Nephron progenitor cell (in vitro differentiated cells): ENCODE data around the gene SRI.
A peak's percentile ranks its signal among the peaks of the same experiment; 100 is the strongest.
"Not testable (repeated sequence)": the region's sequence is repeated elsewhere in the genome, so short reads cannot be mapped to it uniquely, and the experiment has no call there.

ENCODE experiments used
- DNase-seq: peaks from one replicate; pipeline ENCODE4 v3.0.0; 2021
- H3K27ac Mint-ChIP-seq: 2 replicates; pipeline ENCODE4 v1.8.0; 2021; ENCODE audit warnings: mild to moderate bottlenecking, moderate library complexity, mixed read lengths
- H3K27me3 Mint-ChIP-seq: 2 replicates; pipeline ENCODE4 v1.8.0; 2021; ENCODE audit warnings: mild to moderate bottlenecking, low read depth, mixed read lengths; ENCODE audit not compliant: poor library complexity
- H3K36me3 Mint-ChIP-seq: 2 replicates; pipeline ENCODE4 v1.8.0; 2021; ENCODE audit warnings: low read depth, mixed read lengths
- H3K4me1 Mint-ChIP-seq: 2 replicates; pipeline ENCODE4 v1.8.0; 2021; ENCODE audit warnings: mixed read lengths
- H3K4me3 Mint-ChIP-seq: 2 replicates; pipeline ENCODE4 v1.8.0; 2021; ENCODE audit warnings: mild to moderate bottlenecking, moderate library complexity, mixed read lengths
- H3K9me3 Mint-ChIP-seq: 2 replicates; pipeline ENCODE4 v1.8.0; 2021; ENCODE audit warnings: mild to moderate bottlenecking, moderate library complexity, mixed read lengths
- CTCF ChIP-seq: fragments of 200-600 bp; sonication (generic); IDR thresholded peaks from 2 replicates; pipeline ENCODE4 v1.5.0; 2021; ENCODE audit warnings: antibody characterized with exemption

Gene SRI

GRCh38 chr7:88167721-88168120, 52.1 kb downstream of the SRI start:
- Mint-ChIP-seq H3K27me3 (no peaks in the 10 kb centered on the region), H3K27ac (peak overlapping the region; percentile 38), H3K4me3 (no peak overlapping the region), H3K9me3 (no peaks in the 10 kb centered on the region), H3K4me1 (no peaks in the 10 kb centered on the region), H3K36me3 (no peaks in the 10 kb centered on the region)
- no peak for DNase-seq
- no peak for TF ChIP-seq CTCF

DNA sequence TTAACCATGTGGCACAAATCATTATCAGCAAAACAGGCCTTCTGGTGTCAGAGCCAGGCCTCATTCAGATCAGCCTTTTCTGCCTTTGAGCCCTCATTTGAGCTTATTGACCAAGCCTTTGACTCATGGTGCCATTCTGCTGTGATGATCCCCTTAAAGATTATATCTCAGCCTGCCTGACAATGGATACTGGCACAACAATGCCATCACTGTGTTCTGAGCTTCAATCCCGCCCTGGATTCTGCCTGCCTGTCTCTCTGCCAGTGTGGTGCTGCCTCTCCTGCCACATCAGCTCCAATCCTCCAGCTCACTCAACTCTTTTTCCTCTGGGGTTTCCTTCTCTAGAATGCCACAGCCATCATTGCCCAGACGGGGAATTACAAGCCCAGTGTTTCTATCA, 52.6 kb downstream of the SRI start:
- Mint-ChIP-seq H3K4me1 (no peaks in the 10 kb centered on the region), H3K9me3 (no peaks in the 10 kb centered on the region), H3K27ac (peak overlapping the region; percentile 38), H3K36me3 (no peaks in the 10 kb centered on the region), H3K4me3 (no peak overlapping the region), H3K27me3 (no peaks in the 10 kb centered on the region)
- DNase-seq: no peak
- no peak for TF ChIP-seq CTCF

DNA sequence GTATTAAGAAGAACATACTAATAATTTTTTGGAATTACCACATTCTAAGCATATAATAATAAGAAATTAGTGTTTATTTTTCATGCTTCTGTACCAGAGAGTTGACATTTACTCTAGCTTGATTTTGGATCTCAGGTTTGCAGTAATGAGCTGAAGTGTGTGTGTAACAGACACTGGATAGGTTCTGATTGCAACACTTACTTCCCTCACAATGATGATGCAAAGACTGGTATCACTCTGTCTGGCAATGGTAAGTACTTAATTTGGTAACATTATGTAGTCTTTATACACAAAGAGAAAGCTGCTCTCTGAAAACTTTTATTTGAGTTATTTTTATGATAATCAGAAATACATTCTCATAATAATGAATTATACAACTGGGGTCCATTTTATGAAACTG, 54.1 kb downstream of the SRI start:
- H3K4me3 Mint-ChIP-seq: no peak overlapping the region
- H3K4me1 Mint-ChIP-seq: no peaks in the 10 kb centered on the region
- no peaks in the 10 kb centered on the region for H3K27me3 Mint-ChIP-seq
- H3K36me3 Mint-ChIP-seq: peaks cover 10% of the 10 kb centered on the region
- DNase-seq: no peak
- H3K9me3 Mint-ChIP-seq: peaks cover 15% of the 10 kb centered on the region
- TF ChIP-seq CTCF: no peak
- no peak overlapping the region for H3K27ac Mint-ChIP-seq

DNA sequence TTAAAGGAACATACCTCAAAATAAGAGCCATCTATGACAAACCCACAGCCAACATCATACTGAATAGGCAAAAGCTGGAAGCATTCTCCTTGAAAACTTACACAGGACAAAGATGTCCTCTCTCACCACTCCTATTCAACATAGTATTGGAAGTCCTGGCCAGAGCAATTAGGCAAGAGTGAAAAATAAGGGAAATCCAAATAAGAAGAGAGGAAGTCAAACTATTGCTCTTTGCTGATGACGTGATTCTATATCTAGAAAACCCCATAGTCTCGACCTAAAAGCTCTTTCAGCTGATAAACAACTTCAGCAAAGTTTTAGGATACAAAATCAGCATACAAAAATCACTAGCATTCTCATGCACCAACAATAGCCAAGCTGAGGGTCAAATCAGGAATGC, 60.1 kb downstream of the SRI start:
- H3K9me3 Mint-ChIP-seq: peaks cover 50% of the 10 kb centered on the region
- not testable (repeated sequence) for H3K27ac Mint-ChIP-seq, H3K4me1 Mint-ChIP-seq, H3K27me3 Mint-ChIP-seq, H3K4me3 Mint-ChIP-seq, DNase-seq
- H3K36me3 Mint-ChIP-seq: peaks cover 49% of the 10 kb centered on the region

GRCh38 chr7:88156356-88156755, 63.5 kb downstream of the SRI start:
- Mint-ChIP-seq H3K9me3 (peaks cover 42% of the 10 kb centered on the region), H3K4me1 (no peaks in the 10 kb centered on the region), H3K27me3 (no peaks in the 10 kb centered on the region), H3K36me3 (peaks cover 45% of the 10 kb centered on the region), H3K27ac (no peak overlapping the region), H3K4me3 (no peak overlapping the region)
- DNase-seq: no peak
- no peak for TF ChIP-seq CTCF

GRCh38 chr7:88155756-88156155, 64.1 kb downstream of the SRI start:
- Mint-ChIP-seq H3K27me3 (no peaks in the 10 kb centered on the region), H3K27ac (no peak overlapping the region), H3K4me3 (no peak overlapping the region), H3K9me3 (peaks cover 36% of the 10 kb centered on the region), H3K36me3 (peaks cover 39% of the 10 kb centered on the region), H3K4me1 (no peaks in the 10 kb centered on the region)
- no peak for DNase-seq
- no peak for TF ChIP-seq CTCF
